GM10266 (cell line): Measurements from ENCODE around the gene TP53TG3B.
"Not testable (repeated sequence)": the region's sequence is repeated elsewhere in the genome, so short reads cannot be mapped to it uniquely, and the experiment has no call there.

Experiments
- DNase-seq: peaks from one replicate; pipeline ENCODE4 v3.0.0; 2012; ENCODE audit errors: extremely low spot score

TP53TG3B gene

DNA sequence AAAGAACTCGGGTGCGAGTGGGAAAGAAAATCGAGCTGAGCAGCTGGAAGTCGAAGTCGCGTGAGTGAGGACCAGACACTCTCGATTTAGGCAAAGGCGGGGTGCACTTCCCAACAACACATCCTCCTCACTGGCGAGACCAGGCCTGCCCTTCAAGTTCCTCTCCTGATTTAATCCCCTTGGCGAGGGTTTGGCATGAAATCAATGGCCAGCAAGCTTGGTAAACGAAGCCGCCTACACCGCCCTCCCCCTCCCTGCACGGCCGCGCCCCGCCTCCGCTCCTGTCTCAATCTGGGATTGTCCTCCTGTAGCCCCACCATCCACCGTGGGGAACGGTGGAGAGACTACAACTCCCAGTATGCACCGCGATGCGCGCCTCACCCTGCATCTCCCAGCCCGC, at the start of gene TP53TG3B:
Gene TP53TG3B, plus strand, starts transcription at position 301 of the 400 bp plus-strand sequence. Its CDS starts 68 bp downstream, at position 369.
- not testable (repeated sequence) for DNase-seq

GRCh38 chr16:33336226-33337012, 24.2 kb upstream of the TP53TG3B start:
- not testable (repeated sequence) for DNase-seq

GRCh38 chr16:33337627-33338542, 22.8 kb upstream of the TP53TG3B start:
- not testable (repeated sequence) for DNase-seq

GRCh38 chr16:33338543-33338951, 22.1 kb upstream of the TP53TG3B start:
- DNase-seq, result not testable (repeated sequence)

DNA sequence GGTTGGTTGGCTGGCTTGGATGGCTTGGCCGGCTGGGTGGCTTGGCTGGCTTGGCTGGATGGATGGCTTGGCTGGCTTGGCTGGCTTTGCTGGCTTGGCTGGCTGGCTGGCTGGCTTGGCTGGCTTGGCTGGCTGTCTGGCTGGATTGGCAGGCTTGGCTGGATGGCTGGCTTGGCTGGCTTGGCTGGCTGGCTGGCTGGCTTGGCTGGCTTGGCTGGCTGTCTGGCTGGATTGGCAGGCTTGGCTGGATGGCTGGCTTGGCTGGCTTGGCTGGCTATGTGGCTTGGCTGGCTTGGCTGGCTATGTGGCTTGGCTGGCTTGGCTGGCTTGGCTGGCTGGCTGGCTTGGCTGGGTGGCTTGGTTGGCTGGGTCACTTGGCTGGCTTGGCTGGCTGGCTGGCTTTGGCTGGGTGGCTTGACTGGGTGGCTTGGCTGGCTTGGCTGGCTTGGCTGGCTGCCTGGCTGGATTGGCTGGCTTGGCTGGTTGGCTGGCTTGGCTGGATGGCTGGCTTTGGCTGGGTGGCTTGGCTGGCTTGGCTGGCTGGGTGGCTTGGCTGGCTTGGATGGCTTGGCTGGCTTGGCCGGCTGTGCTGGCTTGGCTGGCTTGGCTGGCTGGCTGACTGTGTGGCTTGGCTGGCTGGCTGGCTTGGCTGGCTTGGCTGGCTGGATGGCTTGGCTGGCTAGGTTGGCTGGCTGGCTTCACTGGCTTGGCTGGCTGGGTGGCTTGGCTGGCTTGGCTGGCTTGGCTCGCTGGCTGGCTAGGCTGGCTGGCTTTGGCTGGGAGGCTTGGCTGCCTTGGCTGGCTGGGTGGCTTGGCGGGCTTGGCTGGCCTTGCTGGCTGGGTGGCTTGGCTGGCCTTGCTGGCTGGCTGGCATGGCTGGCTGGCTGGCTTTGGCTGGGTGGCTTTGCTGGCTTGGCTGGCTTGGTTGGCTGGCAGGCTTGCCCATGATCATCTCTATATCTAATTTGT, 21.3 kb upstream of the TP53TG3B start:
- not testable (repeated sequence) for DNase-seq
